HepG2 (cell line): ENCODE measurements around the gene ITGAV. TPM values are rescaled to one million over a fixed set of nuclear protein-coding genes. Genes with fewer than 3 reads are reported as not detected.

Experiments
- ATAC-seq: fragments of 200-7000 bp; cut with Tn5 transposase; 3 replicates; pipeline ENCODE4 v1.9.1; 2020; ENCODE audit warnings: mild to moderate bottlenecking, moderate library complexity
- BruUV-seq: library from RNA; stranded (reverse); fragments of 400-500 nt; replicated peaks from 2 replicates; lab custom pipeline; 2021; lab: Mats Ljungman, UMichigan
- CTCF ChIA-PET: fragments of 300-600 bp; formaldehyde crosslinking; extraction: SDS; loops from one replicate; lab custom pipeline; 2021; ENCODE audit warnings: low total read pairs, inconsistent platforms, low intra/inter-chr PET ratio; lab: Yijun Ruan, JAX
- POLR2A ChIA-PET: fragments of 350-600 bp; sonication (Branson Sonifier 250); formaldehyde crosslinking; loops from one replicate; lab custom pipeline; 2020; ENCODE audit warnings: antibody characterized with exemption, inconsistent platforms; lab: Yijun Ruan, JAX
- DNase-seq: peaks from one replicate; pipeline ENCODE4 v3.0.0-alpha.2; 2015; ENCODE audit warnings: low spot score
- FAIRE-seq: peaks from 3 replicates; lab custom pipeline; 2011; peaks lifted over from hg19 to GRCh38; lab: Jason Lieb, UNC
- H2AFZ ChIP-seq: one replicate; pipeline ENCODE4 v1.6.1; 2011; ENCODE audit warnings: low read length, inconsistent platforms
- H3K27ac ChIP-seq: fragments of 300-600 bp; 3 replicates; pipeline ENCODE4 v1.8.0; 2011; ENCODE audit warnings: mixed run types, mild to moderate bottlenecking, mixed read lengths, low read length, inconsistent platforms; ENCODE audit not compliant: insufficient read depth; ENCODE audit errors: extremely low read length
- H3K27me3 ChIP-seq, 2 experiments: fragments of 200-600 bp in 1 of 2; 2 replicates in 1 of 2; 3 replicates in 1 of 2; pipeline versions ENCODE4 v1.6.0 to v1.8.0; 2011; ENCODE audit warnings: low read length in 2 of 2, mild to moderate bottlenecking in 2 of 2, moderate library complexity in 2 of 2, inconsistent platforms in 1 of 2; ENCODE audit not compliant: insufficient read depth in 2 of 2, control insufficient read depth in 1 of 2
- H3K36me3 ChIP-seq, 2 experiments: fragments of 200-600 bp in 1 of 2; replicated peaks in 1 of 2; 2 replicates in 1 of 2; 3 replicates in 1 of 2; pipeline versions ENCODE4 v1.5.1 to v1.8.0; 2011; ENCODE audit warnings: low read length in 2 of 2, inconsistent platforms in 1 of 2; ENCODE audit not compliant: insufficient read depth in 2 of 2, control insufficient read depth in 1 of 2
- H3K4me1 ChIP-seq: 2 replicates; pipeline ENCODE4 v1.5.1; 2012; ENCODE audit warnings: low read length, inconsistent platforms; ENCODE audit not compliant: insufficient read depth
- H3K4me2 ChIP-seq: 2 replicates; pipeline ENCODE4 v1.6.0; 2011; ENCODE audit warnings: low read depth, low read length, inconsistent platforms
- H3K4me3 ChIP-seq, 3 experiments: fragments of 200-600 bp in 1 of 3; sonication (generic), shearing (Covaris generic) in 1 of 3; replicated peaks in 1 of 3; 2 replicates each; pipeline ENCODE4 v1.5.1; 2011 to 2016; ENCODE audit warnings: low read length in 3 of 3, inconsistent platforms in 2 of 3, low read depth in 2 of 3, mild to moderate bottlenecking in 2 of 3, control low read depth in 1 of 3, mixed read lengths in 1 of 3; ENCODE audit not compliant: insufficient read depth in 1 of 3
- H3K79me2 ChIP-seq: one replicate; pipeline ENCODE4 v1.6.1; 2011; ENCODE audit warnings: low read length, inconsistent platforms; ENCODE audit not compliant: insufficient read depth
- H3K9ac ChIP-seq: 2 replicates; pipeline ENCODE4 v1.6.0; 2011; ENCODE audit warnings: mild to moderate bottlenecking, low read depth, low read length, inconsistent platforms; ENCODE audit not compliant: insufficient read depth
- H3K9me3 ChIP-seq: 2 replicates; pipeline ENCODE4 v1.5.1; 2012; ENCODE audit warnings: mild to moderate bottlenecking, low read length
- H4K20me1 ChIP-seq: 2 replicates; pipeline ENCODE4 v1.6.0; 2011; ENCODE audit warnings: inconsistent platforms, mild to moderate bottlenecking, low read length, moderate library complexity; ENCODE audit not compliant: insufficient read depth
- CEBPB ChIP-seq: IDR thresholded peaks from 2 replicates; pipeline ENCODE4 v1.6.1; 2011; ENCODE audit warnings: low read depth, low read length, improper control_type of control experiment, borderline replicate concordance
- GATAD2A ChIP-seq: IDR thresholded peaks from 2 replicates; pipeline ENCODE4 v1.6.1; 2016
- HES4 ChIP-seq: sonication (generic); formaldehyde crosslinking; IDR thresholded peaks from 2 replicates; pipeline ENCODE4 v1.9.0; 2021; ENCODE audit warnings: mild to moderate bottlenecking, missing genetic modification reagents, borderline replicate concordance
- MTA1 ChIP-seq: sonication (generic); formaldehyde crosslinking; IDR thresholded peaks from 2 replicates; pipeline ENCODE4 v1.4.0; 2020; ENCODE audit warnings: missing genetic modification reagents, mild to moderate bottlenecking, borderline replicate concordance
- SALL2 ChIP-seq: sonication (generic); formaldehyde crosslinking; IDR thresholded peaks from 2 replicates; pipeline ENCODE4 v1.8.1; 2023; ENCODE audit warnings: mild to moderate bottlenecking, missing genetic modification reagents, inconsistent platforms
- SP2 ChIP-seq: sonication (generic); formaldehyde crosslinking; IDR thresholded peaks from 2 replicates; pipeline ENCODE4 v1.5.1; 2020; ENCODE audit warnings: mild to moderate bottlenecking, missing genetic modification reagents
- TBX2 ChIP-seq: sonication (generic); formaldehyde crosslinking; IDR thresholded peaks from 2 replicates; pipeline ENCODE4 v1.5.0; 2020; ENCODE audit warnings: missing genetic modification reagents, mild to moderate bottlenecking, borderline replicate concordance
- ZFP1 ChIP-seq: IDR thresholded peaks from 2 replicates; pipeline ENCODE4 v1.6.1; 2016
- ZNF83 ChIP-seq: sonication (generic); formaldehyde crosslinking; IDR thresholded peaks from 2 replicates; pipeline ENCODE4 v1.4.0; 2020; ENCODE audit warnings: missing genetic modification reagents, mild to moderate bottlenecking, borderline replicate concordance
- WGBS: methylation state at CpG from one replicate; pipeline ENCODE4 v1.1.6; 2017; ENCODE audit warnings: low lambda C conversion rate; 5-methylcytosine and 5-hydroxymethylcytosine counted together
- in situ Hi-C: cut with HindIII; loops from 2 replicates; pipeline ENCODE4 v1.10.0; 2017; ENCODE audit warnings: low pct_unique_long_range_greater_than_20kb; ENCODE audit not compliant: extremely low pct_ligation_motif_present
- intact Hi-C: fragments of 100-400 bp; cut with micrococcal nuclease; formaldehyde crosslinking; loops from one replicate; pipeline ENCODE4 v1.10.0; 2022; ENCODE audit not compliant: unreplicated experiment
- polyA plus RNA-seq, 8 experiments: library from polyadenylated mRNA; depleted of rRNA in 3 of 8; stranded (reverse) in 7 of 8; unstranded in 1 of 8; fragments of >200 nt; fragmentation: Illumina TruSeq in 4 of 8; extraction: Trizol in 4 of 8; gene quantifications; 2 replicates each; pipeline versions ENCODE4 v1.2.1 to v1.2.3, GENCODE V29; 2011 to 2016; ENCODE audit warnings: low read depth in 4 of 8, missing spikeins in 1 of 8, mixed read lengths in 1 of 8; ENCODE audit not compliant: insufficient read depth in 1 of 8
- total RNA-seq, 5 experiments: library from RNA; depleted of rRNA; stranded (reverse); fragments of >200 nt; fragmentation: Illumina TruSeq; extraction: Trizol; gene quantifications; 2 replicates each; pipeline ENCODE4 v1.2.3, GENCODE V29; 2016; ENCODE audit warnings: low read depth in 1 of 5

ITGAV gene
- total and polyA plus RNA-seq, 2 of the 13 experiments (the other 11 are each of a cell fraction or from before 2014, with no cell fraction given): 59.1 to 60.4 TPM

GRCh38 chr2:186669146-186669545 lies 79.3 kb downstream of the ITGAV start:
- no peak for DNase-seq
- TF ChIP-seq GATAD2A (CRISPR knock-in tag) (no peak), TBX2 (CRISPR knock-in tag) (no peak), HES4 (CRISPR knock-in tag) (no peak), MTA1 (no peak), CEBPB (peak; percentile 34; the same call in 1 of the 2 replicates), ZNF83 (CRISPR knock-in tag) (no peak), SP2 (CRISPR knock-in tag) (no peak)
- TF ChIP-seq, all 625 proteins: peak for 1
- no TSS peak for BruUV-seq
- H3K27ac ChIP-seq: no peak overlapping the region
- H3K4me3 ChIP-seq: no peak overlapping the region
- FAIRE-seq: no peak
- in situ Hi-C loops: no loop called here
- CTCF ChIA-PET: no interaction called here
- ATAC-seq: no peak
- no peaks in the 10 kb centered on the region for H4K20me1 ChIP-seq
- no peak overlapping the region for H2AFZ ChIP-seq
- intact Hi-C loops: no loop called here
- H3K4me2 ChIP-seq: no peak overlapping the region
- peaks cover 41 to 88% of the 10 kb centered on the region in 2 experiments for H3K36me3 ChIP-seq
- H3K79me2 ChIP-seq: no peaks in the 10 kb centered on the region
- WGBS: 85% methylated on average over 1 of the region's 1 CpG
- peaks cover 15% of the 10 kb centered on the region for H3K9me3 ChIP-seq
- H3K4me1 ChIP-seq: no peaks in the 10 kb centered on the region
- POLR2A ChIA-PET: no interaction called here
- no peak overlapping the region for H3K9ac ChIP-seq
- no peaks in the 10 kb centered on the region for H3K27me3 ChIP-seq

GRCh38 chr2:186670831-186671230 lies 81.0 kb downstream of the ITGAV start:
- Histone ChIP-seq H3K4me3 (no peak overlapping the region), H2AFZ (no peak overlapping the region), H3K27me3 (no peaks in the 10 kb centered on the region), H3K4me2 (no peak overlapping the region), H3K36me3 (peaks cover 38 to 87% of the 10 kb centered on the region in 2 experiments), H3K9me3 (peaks cover 15% of the 10 kb centered on the region), H3K4me1 (no peaks in the 10 kb centered on the region), H3K27ac (no peak overlapping the region), H4K20me1 (no peaks in the 10 kb centered on the region), H3K79me2 (no peaks in the 10 kb centered on the region), H3K9ac (no peak overlapping the region)
- CTCF ChIA-PET: no interaction called here
- in situ Hi-C loops: no loop called here
- POLR2A ChIA-PET: no interaction called here
- ATAC-seq: no peak
- no TSS peak for BruUV-seq
- TF ChIP-seq ZFP1 (CRISPR knock-in tag) (no peak), SALL2 (CRISPR knock-in tag) (no peak)
- intact Hi-C loops: no loop called here
- no peak for DNase-seq
- WGBS: 92% methylated on average over 2 of the region's 2 CpGs
- no peak for FAIRE-seq
